Stimulated activated CD8-positive, alpha-beta memory T cell treated with anti-CD3 and anti-CD28 coated beads, Interleukin-12 subunit alpha, Interleukin-12 subunit beta, amount 100 ng/mL, for 24 hours (primary cell): Measurements from ENCODE around the gene TRIM27.
"Not testable (repeated sequence)": the region's sequence is repeated elsewhere in the genome, so short reads cannot be mapped to it uniquely, and the experiment has no call there.

Experiments
- DNase-seq: peaks from one replicate; pipeline ENCODE4 v3.0.0-alpha.2; 2020; ENCODE audit errors: extremely low read depth

The TRIM27 gene

GRCh38 chr6:28923318-28924102 is at the start of gene TRIM27:
TSS of gene TRIM27 (minus strand) at chr6:28923985. CDS start at chr6:28923632, 353 bp downstream.
- DNase-seq = peak; percentile 70

GRCh38 chr6:28970056-28970455 is 46.3 kb upstream of the TRIM27 start:
- DNase-seq = not testable (repeated sequence)

GRCh38 chr6:28969129-28969528 is 45.3 kb upstream of the TRIM27 start:
- DNase-seq = no peak

DNA sequence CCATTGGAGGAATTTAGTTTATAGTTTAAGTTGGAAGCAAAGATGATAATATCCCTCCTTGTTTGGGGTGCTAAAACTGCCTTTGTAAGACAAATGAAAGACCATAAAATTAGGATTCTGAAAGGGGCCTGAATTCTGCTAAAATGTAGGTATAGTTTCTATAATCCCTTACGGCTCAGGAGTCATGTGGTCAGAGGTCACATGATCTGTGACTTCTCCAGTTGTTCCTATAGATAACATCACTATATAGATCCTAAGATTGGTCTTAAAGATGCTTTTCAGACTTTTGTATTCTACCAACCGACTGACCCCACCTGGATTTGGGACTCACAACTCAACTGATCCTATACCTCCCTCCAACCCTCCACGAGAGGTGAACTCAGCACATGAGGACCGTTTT is 44.7 kb upstream of the TRIM27 start:
- no peak for DNase-seq

DNA sequence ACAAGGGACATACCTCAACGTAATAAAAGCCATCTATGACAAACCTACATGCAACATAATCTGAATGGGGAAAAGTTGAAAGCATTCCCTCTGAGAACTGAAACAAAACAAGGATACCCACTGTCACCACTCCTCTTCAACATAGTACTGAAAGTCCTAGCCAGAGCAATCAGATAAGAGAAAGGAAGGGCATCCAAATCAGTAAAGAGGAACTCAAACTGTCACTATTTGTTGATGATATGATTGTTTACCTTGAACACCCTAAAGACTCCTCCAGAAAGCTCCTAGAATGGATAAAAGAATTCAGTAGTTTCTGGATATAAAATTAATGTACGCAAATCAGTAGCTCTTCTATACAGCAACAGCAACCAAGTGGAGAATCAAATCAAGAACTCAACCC is 41.9 kb upstream of the TRIM27 start:
- no peak for DNase-seq

GRCh38 chr6:28960846-28961500 is 37.2 kb upstream of the TRIM27 start:
- no peak for DNase-seq

GRCh38 chr6:28958561-28959243 is 34.9 kb upstream of the TRIM27 start:
- not testable (repeated sequence) for DNase-seq

DNA sequence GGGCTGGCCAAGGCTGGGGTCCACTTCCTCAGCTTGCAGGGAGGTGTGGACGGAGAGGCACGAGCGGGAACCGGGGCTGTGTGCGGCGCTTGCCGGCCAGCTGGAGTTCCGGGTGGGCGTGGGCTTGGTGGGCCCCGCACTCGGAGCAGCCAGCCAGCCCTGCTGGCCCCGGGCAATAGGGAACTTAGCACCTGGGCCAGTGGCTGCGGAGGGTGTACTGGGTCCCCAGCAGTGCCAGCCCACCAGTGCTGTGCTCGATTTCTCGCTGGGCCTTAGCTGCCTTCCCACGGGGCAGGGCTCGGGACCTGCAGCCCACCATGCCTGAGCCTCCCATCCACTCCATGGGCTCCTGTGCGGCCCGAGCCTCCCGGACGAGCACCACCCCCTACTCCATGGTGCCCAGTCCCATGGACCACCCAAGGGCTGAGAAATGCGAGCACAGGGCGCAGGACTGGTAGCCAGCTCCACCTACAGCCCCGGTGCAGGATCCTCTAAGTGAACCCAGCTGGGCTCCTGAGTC is 34.1 kb upstream of the TRIM27 start:
- DNase-seq = not testable (repeated sequence)

DNA sequence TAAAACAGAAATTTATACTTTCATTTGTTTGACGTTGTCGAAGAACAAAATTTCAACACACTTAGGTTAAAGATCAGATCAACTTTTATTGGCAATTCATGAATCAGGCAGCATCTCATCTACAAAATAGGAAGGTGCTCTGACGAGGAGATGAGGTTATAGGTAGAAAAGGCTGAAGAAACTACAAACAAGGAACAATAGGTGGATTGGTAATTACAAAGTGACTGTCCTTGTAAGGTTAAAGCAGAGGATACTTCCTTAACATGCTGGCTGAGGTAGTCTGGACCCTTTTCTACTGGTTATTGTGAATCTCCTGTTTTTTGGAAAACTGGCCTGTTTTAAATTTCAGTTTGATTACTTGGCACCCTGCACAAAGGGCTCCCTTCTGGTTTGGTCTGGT is 32.5 kb upstream of the TRIM27 start:
- no peak for DNase-seq

GRCh38 chr6:28953585-28954258 is 29.9 kb upstream of the TRIM27 start:
- no peak for DNase-seq

GRCh38 chr6:28953039-28953584 is 29.3 kb upstream of the TRIM27 start:
- DNase-seq = no peak

- not testable (repeated sequence) for DNase-seq
These were observed 25.9 kb upstream of the TRIM27 start for GRCh38 chr6:28949656-28950195.

DNA sequence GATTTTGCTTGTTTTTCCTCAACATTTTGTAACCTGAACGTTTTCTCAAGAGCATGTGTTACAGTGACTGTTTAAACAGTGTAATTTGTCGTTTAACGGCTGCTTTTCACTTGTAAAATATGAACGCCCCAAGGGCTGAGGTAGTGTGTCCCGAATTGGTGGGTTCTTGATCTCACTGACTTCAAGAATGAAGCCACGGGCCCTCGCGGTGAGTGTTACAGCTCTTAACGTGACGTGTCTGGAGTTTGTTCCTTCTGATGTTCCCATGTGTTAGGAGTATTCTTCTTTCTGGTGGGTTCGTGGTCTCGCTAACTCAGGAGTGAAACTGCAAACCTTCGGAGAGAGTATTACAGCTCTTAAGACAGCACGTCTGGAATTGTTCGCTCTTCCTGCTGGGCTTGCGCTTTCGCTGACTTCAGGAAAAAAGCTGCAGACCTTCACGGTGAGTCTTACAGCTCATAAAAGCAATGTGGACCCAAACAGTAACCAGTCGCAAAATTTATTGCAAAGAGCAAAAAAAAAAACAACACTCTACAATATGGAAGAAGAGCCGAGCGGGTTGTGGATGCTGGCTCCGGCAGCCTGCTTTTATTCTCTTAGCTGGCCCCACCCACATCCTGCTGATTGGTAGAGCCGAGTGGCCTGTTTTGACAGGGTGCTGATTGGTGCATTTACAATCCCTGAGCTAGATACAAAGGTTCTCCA is 25.1 kb upstream of the TRIM27 start:
- DNase-seq = no peak

- DNase-seq = no peak
These were observed 24.1 kb upstream of the TRIM27 start for GRCh38 chr6:28947831-28948270.

DNA sequence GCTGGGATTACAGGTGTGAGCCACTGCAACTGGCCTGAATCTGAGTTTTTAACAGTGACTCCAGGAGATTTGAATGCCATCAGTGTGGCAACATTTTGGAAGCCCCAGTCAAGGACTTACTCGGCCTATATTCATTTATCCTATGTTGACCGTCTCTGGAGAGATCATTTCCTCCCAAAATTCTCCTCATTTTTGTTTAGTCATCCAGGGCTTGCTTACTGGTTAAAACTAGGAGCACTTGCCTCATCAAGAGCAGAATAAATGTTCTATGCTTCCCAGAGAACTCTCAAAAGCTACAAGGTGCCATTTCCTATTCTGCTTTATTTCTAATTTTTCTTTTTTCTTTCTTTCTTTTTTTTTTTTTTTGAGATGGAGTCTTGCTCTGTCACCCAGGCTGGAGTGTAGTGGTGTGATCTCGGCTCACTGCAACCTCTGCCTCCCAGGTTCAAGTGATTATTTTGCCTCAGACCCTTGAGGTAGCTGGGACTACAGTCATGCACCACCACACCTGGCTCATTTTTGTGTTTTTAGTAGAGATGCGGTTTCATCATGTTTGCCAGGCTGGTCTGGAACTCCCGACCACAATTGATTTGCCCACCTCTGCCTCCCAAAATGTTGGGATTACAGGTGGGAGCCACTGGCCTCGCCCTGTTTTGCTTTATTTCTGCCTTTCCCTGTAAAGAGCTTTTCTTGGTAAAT is 23.4 kb upstream of the TRIM27 start:
- DNase-seq = no peak

DNA sequence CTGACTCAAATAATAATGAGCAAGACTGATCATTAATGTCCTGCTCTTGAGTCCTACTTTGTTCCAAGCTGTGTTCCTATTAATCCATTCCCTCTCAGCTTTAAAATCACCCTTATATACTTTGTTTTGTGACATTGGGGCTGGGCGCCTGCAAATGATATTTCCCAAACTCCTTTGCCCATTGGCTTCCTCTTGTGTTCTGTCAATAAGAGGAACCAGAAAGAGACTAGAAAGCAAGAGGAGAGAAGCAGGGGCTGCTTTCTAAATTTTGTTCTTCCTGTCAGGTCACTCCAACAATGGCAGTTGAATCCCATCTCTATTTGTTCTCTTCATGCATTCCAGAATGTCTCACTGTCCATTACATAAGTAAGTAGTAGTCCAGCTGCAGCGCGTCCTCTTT is 21.6 kb upstream of the TRIM27 start:
- no peak for DNase-seq

DNA sequence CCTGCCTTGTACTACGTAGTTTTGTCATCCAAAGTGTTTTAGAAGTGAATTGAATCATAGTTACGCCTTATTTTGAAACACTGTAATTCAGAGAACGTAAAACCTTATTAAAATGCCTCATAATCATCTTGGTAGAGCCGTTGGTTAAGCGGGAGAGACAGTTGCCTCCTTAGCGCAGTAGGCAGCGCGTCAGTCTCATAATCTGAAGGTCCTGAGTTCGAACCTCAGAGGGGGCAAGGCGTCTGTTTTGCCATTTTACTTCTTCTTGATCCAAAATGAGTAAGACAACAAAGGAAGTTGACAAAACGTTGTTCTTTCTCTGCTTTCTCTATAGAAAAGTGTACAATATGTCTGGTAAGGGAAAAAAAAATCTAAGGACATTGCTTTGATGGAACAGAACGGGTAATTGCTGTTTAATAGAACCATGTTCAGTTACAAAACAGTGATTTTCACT is 20.7 kb upstream of the TRIM27 start:
- DNase-seq = peak; percentile 31

- DNase-seq = peak; percentile 17
These were observed 20.0 kb upstream of the TRIM27 start for GRCh38 chr6:28943557-28944411.

- DNase-seq = no peak
These were observed 19.4 kb upstream of the TRIM27 start for GRCh38 chr6:28943223-28943556.
